Endothelial cell of umbilical vein (primary cell): ENCODE results near the gene FGF6.

Experiments
- POLR2A ChIP-seq: IDR thresholded peaks from 2 replicates; pipeline ENCODE4 v1.6.1; 2012; ENCODE audit warnings: low read depth, mild to moderate bottlenecking, control low read depth, low read length
- TF ChIP-seq, protein P1 (sequence below), 2 donors: IDR thresholded peaks; 1 replicate in 1 of 2; 2 replicates in 1 of 2; pipeline ENCODE4 v1.5.1; 2011; ENCODE audit warnings: low read length in 2 of 2, mild to moderate bottlenecking in 2 of 2, moderate library complexity in 2 of 2, control low read depth in 1 of 2, inconsistent platforms in 1 of 2, low read depth in 1 of 2; ENCODE audit not compliant: insufficient read depth in 1 of 2; ENCODE audit errors: extremely low read depth in 1 of 2
- TF ChIP-seq, protein P2 (sequence below): IDR thresholded peaks from 2 replicates; pipeline ENCODE4 v1.6.1; 2011; ENCODE audit not compliant: insufficient read depth, insufficient read length

DNA sequence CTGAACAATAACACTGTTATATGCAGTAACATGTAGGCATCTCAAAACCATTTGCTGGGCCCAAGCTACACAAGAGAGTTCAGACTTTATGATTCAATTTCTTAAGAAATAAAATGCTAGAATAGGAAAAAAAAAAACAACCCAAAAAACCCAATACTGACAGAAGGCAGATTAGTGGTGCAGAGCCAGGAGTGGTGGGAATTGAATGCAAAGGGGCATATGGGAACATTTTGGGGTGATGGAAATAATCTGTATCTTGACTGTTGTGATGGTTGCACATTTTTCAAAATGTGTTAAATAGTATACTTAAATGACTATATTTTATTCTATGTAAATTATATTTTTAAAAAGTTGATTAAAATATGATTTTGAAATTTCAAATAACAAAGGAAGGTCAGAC lies 23.4 kb upstream of the FGF6 start:
- TF ChIP-seq, protein P1, sequence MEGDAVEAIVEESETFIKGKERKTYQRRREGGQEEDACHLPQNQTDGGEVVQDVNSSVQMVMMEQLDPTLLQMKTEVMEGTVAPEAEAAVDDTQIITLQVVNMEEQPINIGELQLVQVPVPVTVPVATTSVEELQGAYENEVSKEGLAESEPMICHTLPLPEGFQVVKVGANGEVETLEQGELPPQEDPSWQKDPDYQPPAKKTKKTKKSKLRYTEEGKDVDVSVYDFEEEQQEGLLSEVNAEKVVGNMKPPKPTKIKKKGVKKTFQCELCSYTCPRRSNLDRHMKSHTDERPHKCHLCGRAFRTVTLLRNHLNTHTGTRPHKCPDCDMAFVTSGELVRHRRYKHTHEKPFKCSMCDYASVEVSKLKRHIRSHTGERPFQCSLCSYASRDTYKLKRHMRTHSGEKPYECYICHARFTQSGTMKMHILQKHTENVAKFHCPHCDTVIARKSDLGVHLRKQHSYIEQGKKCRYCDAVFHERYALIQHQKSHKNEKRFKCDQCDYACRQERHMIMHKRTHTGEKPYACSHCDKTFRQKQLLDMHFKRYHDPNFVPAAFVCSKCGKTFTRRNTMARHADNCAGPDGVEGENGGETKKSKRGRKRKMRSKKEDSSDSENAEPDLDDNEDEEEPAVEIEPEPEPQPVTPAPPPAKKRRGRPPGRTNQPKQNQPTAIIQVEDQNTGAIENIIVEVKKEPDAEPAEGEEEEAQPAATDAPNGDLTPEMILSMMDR (IDR thresholded peaks at IDR 0.05; ENCODE audit: extremely low read depth in 1 of 2, insufficient read depth in 1 of 2, low read depth in 1 of 2, low read length in 2 of 2) = no peak
- TF ChIP-seq, protein P2, sequence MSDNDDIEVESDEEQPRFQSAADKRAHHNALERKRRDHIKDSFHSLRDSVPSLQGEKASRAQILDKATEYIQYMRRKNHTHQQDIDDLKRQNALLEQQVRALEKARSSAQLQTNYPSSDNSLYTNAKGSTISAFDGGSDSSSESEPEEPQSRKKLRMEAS = no peak
- TF ChIP-seq POLR2A = no peak
